CD4-positive, alpha-beta T cell (primary cell): Measurements from ENCODE around the gene XYLT1. TPM values are rescaled to one million over a fixed set of nuclear protein-coding genes. Genes with fewer than 3 reads are reported as not detected.

Experiments used
- ATAC-seq: fragments of 200-7000 bp; cut with Tn5 transposase; one replicate; pipeline ENCODE4 v1.10.0; 2022; ENCODE audit warnings: mild to moderate bottlenecking; ENCODE audit not compliant: poor library complexity
- CTCF ChIA-PET: fragments of 350-600 bp; sonication (Branson Sonifier 250); formaldehyde crosslinking; loops from one replicate; lab custom pipeline; 2021; ENCODE audit warnings: antibody characterized with exemption, inconsistent platforms; lab: Charles Lee
- POLR2A ChIA-PET: fragments of 350-600 bp; sonication (Branson Sonifier 250); formaldehyde crosslinking; loops from one replicate; lab custom pipeline; 2021; ENCODE audit warnings: antibody characterized with exemption, inconsistent platforms; lab: Charles Lee
- DNase-seq, 14 experiments: peaks; one replicate each; pipeline ENCODE4 v3.0.0-alpha.2; 2013 to 2020; ENCODE audit warnings: mixed read lengths in 2 of 14
- H3K27ac ChIP-seq, 2 donors: one replicate each; pipeline versions ENCODE4 v1.5.1 to v1.7.0; 2013; ENCODE audit warnings: low read length in 2 of 2, low read depth in 1 of 2, mild to moderate bottlenecking in 1 of 2
- H3K27me3 ChIP-seq, 2 experiments: 1 replicate in 1 of 2; 2 replicates in 1 of 2; pipeline versions ENCODE4 v1.6.1 to v1.7.0; 2013; ENCODE audit warnings: low read length in 2 of 2, control low read depth in 1 of 2, mild to moderate bottlenecking in 1 of 2, moderate library complexity in 1 of 2; ENCODE audit not compliant: insufficient read depth in 2 of 2, control insufficient read depth in 1 of 2
- H3K36me3 ChIP-seq: one replicate; pipeline ENCODE4 v1.6.1; 2013; ENCODE audit warnings: low read length, control low read depth; ENCODE audit not compliant: insufficient read depth
- H3K4me1 ChIP-seq: one replicate; pipeline ENCODE4 v1.6.1; 2013; ENCODE audit warnings: low read length, control low read depth; ENCODE audit not compliant: insufficient read depth
- H3K4me3 ChIP-seq: one replicate; pipeline ENCODE4 v1.5.1; 2013; ENCODE audit warnings: mild to moderate bottlenecking, low read length, moderate library complexity
- H3K9me3 ChIP-seq, 2 experiments: 1 replicate in 1 of 2; 2 replicates in 1 of 2; pipeline versions ENCODE4 v1.6.1 to v1.7.0; 2013; ENCODE audit warnings: low read length in 2 of 2, mild to moderate bottlenecking in 2 of 2, control low read depth in 1 of 2, moderate library complexity in 1 of 2; ENCODE audit not compliant: control insufficient read depth in 1 of 2, insufficient read depth in 1 of 2
- H3K27ac Mint-ChIP-seq: one replicate; pipeline ENCODE4 v1.8.0; 2020; ENCODE audit warnings: mixed read lengths
- H3K27me3 Mint-ChIP-seq: one replicate; pipeline ENCODE4 v1.8.0; 2021; ENCODE audit warnings: mixed read lengths
- H3K36me3 Mint-ChIP-seq: one replicate; pipeline ENCODE4 v1.8.0; 2021; ENCODE audit warnings: low read depth, mixed read lengths
- H3K4me1 Mint-ChIP-seq: one replicate; pipeline ENCODE4 v1.8.0; 2021; ENCODE audit warnings: low read depth, mixed read lengths
- H3K4me3 Mint-ChIP-seq: one replicate; pipeline ENCODE4 v1.8.0; 2020; ENCODE audit warnings: mild to moderate bottlenecking, mixed read lengths
- H3K9me3 Mint-ChIP-seq: one replicate; pipeline ENCODE4 v1.8.0; 2020; ENCODE audit warnings: mixed read lengths
- CTCF ChIP-seq: fragments of 200-600 bp; IDR thresholded peaks from one replicate; pipeline ENCODE4 v1.8.0; 2022; ENCODE audit warnings: antibody characterized with exemption, mild to moderate bottlenecking
- intact Hi-C, 2 experiments: fragments of 100-400 bp; cut with DNase I in 1 of 2; cut with micrococcal nuclease in 1 of 2; formaldehyde crosslinking; loops; one replicate each; pipeline versions ENCODE4 v1.15.1 to v1.9.0; 2023 to 2025; cut with DNase I, micrococcal nuclease
- total RNA-seq, 174 experiments: library from RNA in 2 of 174; stranded (reverse) in 2 of 174; gene quantifications; one replicate each; pipeline ENCODE4 v1.2.3 and lab custom pipeline; 2021 to 2026

Gene XYLT1
- total RNA-seq, 2 experiments from 2014 or later, result 26.0 to 27.1 TPM

GRCh38 chr16:17471719-17472461 lies 1.1 kb upstream of the XYLT1 start:
- DNase-seq, result no peak
- Histone ChIP-seq H3K36me3 (no peaks in the 10 kb centered on the region), H3K4me1 (peaks cover 52% of the 10 kb centered on the region), H3K9me3 (no peaks in the 10 kb centered on the region), H3K27me3 (no peaks in the 10 kb centered on the region), H3K4me3 (no peak overlapping the region), H3K27ac (no peak overlapping the region)
- no peaks in the 10 kb centered on the region for H3K9me3 Mint-ChIP-seq
- peaks cover 61% of the 10 kb centered on the region for H3K4me1 Mint-ChIP-seq
- H3K27ac Mint-ChIP-seq, result peak overlapping the region; percentile 77
- TF ChIP-seq CTCF, result no peak
- no peaks in the 10 kb centered on the region for H3K27me3 Mint-ChIP-seq
- intact Hi-C loops, result loop anchor here (1.0 to 10.0 kb wide), 4 partner anchors 99 to 1593 kb away; partner anchors contain the start of gene COQ7 (in 1 of the 2)
- H3K36me3 Mint-ChIP-seq, result peaks cover 11% of the 10 kb centered on the region
- POLR2A ChIA-PET, result interaction anchor here (1.1 kb wide), 1 partner anchor 54 kb away, joined by 3 read pairs; no protein-coding TSS in a partner anchor
- H3K4me3 Mint-ChIP-seq, result peak overlapping the region; percentile 85
- CTCF ChIA-PET, result no interaction called here
- no peak for ATAC-seq

DNA sequence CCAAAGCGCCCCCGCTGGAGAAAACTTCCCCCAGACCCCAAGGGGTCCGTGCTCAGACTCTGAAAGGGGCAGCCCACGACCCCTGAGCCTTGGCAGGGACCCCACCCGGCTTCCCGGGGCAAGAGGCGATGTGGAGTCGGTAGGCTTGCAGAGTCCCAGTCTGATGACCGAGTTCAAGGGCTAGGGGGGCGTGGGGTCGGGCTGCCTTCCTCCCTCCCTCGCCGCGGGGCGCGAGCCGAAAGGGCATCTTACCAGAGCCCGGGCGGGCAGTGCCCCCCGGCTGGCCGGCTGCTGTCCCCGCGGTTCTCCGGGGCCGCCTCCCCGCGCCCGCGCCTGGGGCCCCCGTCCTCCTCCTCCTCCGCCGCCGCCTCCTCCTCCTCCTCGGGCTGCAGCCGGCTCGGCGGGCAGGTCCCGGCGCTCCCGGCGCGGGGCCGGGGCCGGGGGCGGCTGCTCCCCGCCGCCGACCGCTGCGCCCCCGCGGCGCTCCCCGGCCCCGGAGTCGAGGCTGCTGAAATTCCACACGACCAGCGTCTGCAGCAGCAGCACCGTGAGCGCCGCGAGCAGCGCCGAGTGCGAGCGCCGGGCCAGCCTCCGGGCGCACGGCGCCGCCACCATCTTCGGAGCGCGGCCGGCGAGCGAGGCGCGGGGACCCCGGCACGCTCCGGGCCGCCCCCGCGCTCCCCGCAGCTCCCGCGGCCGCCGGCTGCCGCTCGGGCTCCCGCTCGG lies 415 bp downstream of the XYLT1 start:
- Mint-ChIP-seq H3K36me3 (peaks cover 21% of the 10 kb centered on the region), H3K27ac (peak overlapping the region; percentile 85), H3K4me3 (peak overlapping the region; percentile 98), H3K4me1 (peaks cover 63% of the 10 kb centered on the region), H3K27me3 (no peaks in the 10 kb centered on the region), H3K9me3 (no peaks in the 10 kb centered on the region)
- H3K4me3 ChIP-seq, result peak overlapping the region; percentile 93
- no peaks in the 10 kb centered on the region for H3K9me3 ChIP-seq
- no peaks in the 10 kb centered on the region for H3K36me3 ChIP-seq
- TF ChIP-seq CTCF, result no peak
- no peaks in the 10 kb centered on the region for H3K27me3 ChIP-seq
- POLR2A ChIA-PET, result interaction anchor here (0.8 to 3.5 kb wide), 4 partner anchors 99 to 194 kb away, joined by 3 to 16 read pairs (median 7); no protein-coding TSS in a partner anchor
- peaks cover 47% of the 10 kb centered on the region for H3K4me1 ChIP-seq
- ATAC-seq, result peak; percentile 37
- peak in 10 of 14 experiments; percentile 15 to 73 (median 28) for DNase-seq
- intact Hi-C loops, result loop anchor here (2.0 to 10.0 kb wide), 3 partner anchors 98 to 1594 kb away; partner anchors contain the start of gene COQ7 (in 1 of the 2)
- H3K27ac ChIP-seq, result no peak overlapping the region
- CTCF ChIA-PET, result interaction anchor here (1.2 kb wide), 1 partner anchor 19 kb away, joined by 3 read pairs; no protein-coding TSS in a partner anchor

GRCh38 chr16:17469741-17470181 lies 999 bp downstream of the XYLT1 start:
- Histone ChIP-seq H3K4me1 (peaks cover 47% of the 10 kb centered on the region), H3K9me3 (no peaks in the 10 kb centered on the region), H3K36me3 (no peaks in the 10 kb centered on the region), H3K4me3 (peak overlapping the region; percentile 93), H3K27ac (no peak overlapping the region), H3K27me3 (no peaks in the 10 kb centered on the region)
- Mint-ChIP-seq H3K27me3 (no peaks in the 10 kb centered on the region), H3K36me3 (peaks cover 21% of the 10 kb centered on the region), H3K27ac (peak overlapping the region; percentile 85), H3K9me3 (no peaks in the 10 kb centered on the region), H3K4me3 (peak overlapping the region; percentile 98), H3K4me1 (peaks cover 61% of the 10 kb centered on the region)
- CTCF ChIA-PET, result interaction anchor here (1.2 kb wide), 1 partner anchor 18 kb away, joined by 3 read pairs; no protein-coding TSS in a partner anchor
- peak in 11 of 14 experiments; percentile 14 to 61 (median 35) for DNase-seq
- POLR2A ChIA-PET, result interaction anchor here (0.8 to 3.5 kb wide), 6 partner anchors 54 to 194 kb away, joined by 3 to 16 read pairs (median 6); no protein-coding TSS in a partner anchor
- intact Hi-C loops, result loop anchor here (2.0 to 10.0 kb wide), 8 partner anchors 77 to 1595 kb away; partner anchors contain the start of gene COQ7 (in 1 of the 2)
- peak; percentile 51 for ATAC-seq
- no peak for TF ChIP-seq CTCF
